Coronary artery (tissue), 2 donors: ENCODE results near the gene ITGB4.

Experiments
- DNase-seq: peaks from one replicate; pipeline ENCODE4 v3.0.0-alpha.2; 2017; ENCODE audit warnings: low spot score
- H3K27ac ChIP-seq, 2 donors: fragments of 200-600 bp; sonication (generic); one replicate each; pipeline ENCODE4 v1.5.1; 2016 to 2019
- H3K4me3 ChIP-seq: fragments of 200-600 bp; sonication (generic); 2 replicates; pipeline ENCODE4 v1.5.1; 2016; ENCODE audit warnings: mild to moderate bottlenecking, moderate library complexity
- CTCF ChIP-seq: fragments of 200-600 bp; sonication (generic); IDR thresholded peaks from one replicate; pipeline ENCODE4 v1.5.1; 2019; ENCODE audit warnings: antibody characterized with exemption

The ITGB4 gene

GRCh38 chr17:75697651-75698291 is 23.5 kb upstream of the ITGB4 start:
- DNase-seq = no peak
- H3K27ac ChIP-seq = peak overlapping the region in 1 of 2 donors; percentile 47
- TF ChIP-seq CTCF = no peak
- H3K4me3 ChIP-seq = no peak overlapping the region

GRCh38 chr17:75698659-75699058 is 22.6 kb upstream of the ITGB4 start:
- no peak overlapping the region for H3K4me3 ChIP-seq
- TF ChIP-seq CTCF = no peak
- peak overlapping the region in 1 of 2 donors; percentile 38 for H3K27ac ChIP-seq
- no peak for DNase-seq

GRCh38 chr17:75701288-75701687 is 20.0 kb upstream of the ITGB4 start:
- H3K27ac ChIP-seq = peak overlapping the region; percentile 1 to 44
- no peak overlapping the region for H3K4me3 ChIP-seq
- no peak for DNase-seq
- TF ChIP-seq CTCF = no peak

GRCh38 chr17:75703191-75703590 is 18.1 kb upstream of the ITGB4 start:
- Histone ChIP-seq H3K27ac (no peak overlapping the region), H3K4me3 (no peak overlapping the region)
- DNase-seq = no peak

GRCh38 chr17:75703591-75703990 is 17.7 kb upstream of the ITGB4 start:
- Histone ChIP-seq H3K4me3 (no peak overlapping the region), H3K27ac (no peak overlapping the region)
- no peak for DNase-seq
- no peak for TF ChIP-seq CTCF

More at GRCh38 chr17:75703191-75703590, 18.1 kb upstream of the ITGB4 start:
- TF ChIP-seq CTCF = no peak

- no peak for TF ChIP-seq CTCF
- peak overlapping the region in 1 of 2 donors; percentile 11 for H3K27ac ChIP-seq
- DNase-seq = no peak
- H3K4me3 ChIP-seq = no peak overlapping the region
Observed at GRCh38 chr17:75704963-75705875, 16.0 kb upstream of the ITGB4 start.
